H1 (cell line): ENCODE measurements around the gene PDE4D.

ENCODE experiments used
- ATF3 ChIP-seq: IDR thresholded peaks from 2 replicates; pipeline ENCODE4 v1.6.1; 2011; ENCODE audit warnings: low read depth, mild to moderate bottlenecking, low read length; ENCODE audit not compliant: insufficient read depth
- CBX8 ChIP-seq: fragments of 300-800, 300-1000 bp; sonication (generic); IDR thresholded peaks from 2 replicates; pipeline ENCODE4 v1.7.1; 2016; ENCODE audit warnings: low read depth, low read length, borderline replicate concordance
- CHD2 ChIP-seq: IDR thresholded peaks from 2 replicates; pipeline ENCODE4 v1.6.1; 2012; ENCODE audit warnings: low read length, improper control_type of control experiment
- EZH2 ChIP-seq: fragments of 200-600 bp; sonication (generic); IDR thresholded peaks from 2 replicates; pipeline ENCODE4 v1.7.1; 2012; ENCODE audit warnings: low read depth, mild to moderate bottlenecking, moderate library complexity, low read length, inconsistent platforms; ENCODE audit not compliant: severe bottlenecking
- POLR2A ChIP-seq, 2 experiments: IDR thresholded peaks; 1 replicate in 1 of 2; 2 replicates in 1 of 2; pipeline ENCODE4 v1.6.1; 2011; ENCODE audit warnings: low read depth in 2 of 2, low read length in 2 of 2, mild to moderate bottlenecking in 2 of 2; ENCODE audit errors: control extremely low read depth in 1 of 2
- POLR2AphosphoS5 ChIP-seq: IDR thresholded peaks from 2 replicates; pipeline ENCODE4 v1.6.1; 2011; ENCODE audit warnings: low read depth, low read length
- SIX5 ChIP-seq: IDR thresholded peaks from 2 replicates; pipeline ENCODE4 v1.6.1; 2011; ENCODE audit warnings: mild to moderate bottlenecking, low read depth, low read length
- SP1 ChIP-seq: IDR thresholded peaks from 2 replicates; pipeline ENCODE4 v1.6.1; 2011; ENCODE audit warnings: low read depth, low read length
- TCF12 ChIP-seq: IDR thresholded peaks from 2 replicates; pipeline ENCODE4 v1.6.1; 2011; ENCODE audit warnings: low read depth, mild to moderate bottlenecking, low read length
- TEAD4 ChIP-seq: IDR thresholded peaks from 2 replicates; pipeline ENCODE4 v1.6.1; 2012; ENCODE audit warnings: low read depth, low read length, inconsistent platforms, mixed read lengths
- ZNF274 ChIP-seq: IDR thresholded peaks from 2 replicates; pipeline ENCODE4 v1.7.0; 2012; ENCODE audit warnings: low read length, borderline replicate concordance; ENCODE audit errors: extremely low read depth
- TF ChIP-seq, protein P1 (sequence below), 3 experiments: IDR thresholded peaks; 1 replicate in 2 of 3; 2 replicates in 1 of 3; pipeline versions ENCODE4 v1.5.1 to v1.6.1; 2011; ENCODE audit warnings: low read length in 3 of 3, mild to moderate bottlenecking in 3 of 3, inconsistent platforms in 2 of 3, low read depth in 1 of 3, moderate library complexity in 1 of 3; ENCODE audit not compliant: insufficient read depth in 1 of 3; ENCODE audit errors: control extremely low read depth in 1 of 3

GRCh38 chr5:59604111-59604510 lies 289.4 kb downstream of the PDE4D start:
- TF ChIP-seq, protein P1, sequence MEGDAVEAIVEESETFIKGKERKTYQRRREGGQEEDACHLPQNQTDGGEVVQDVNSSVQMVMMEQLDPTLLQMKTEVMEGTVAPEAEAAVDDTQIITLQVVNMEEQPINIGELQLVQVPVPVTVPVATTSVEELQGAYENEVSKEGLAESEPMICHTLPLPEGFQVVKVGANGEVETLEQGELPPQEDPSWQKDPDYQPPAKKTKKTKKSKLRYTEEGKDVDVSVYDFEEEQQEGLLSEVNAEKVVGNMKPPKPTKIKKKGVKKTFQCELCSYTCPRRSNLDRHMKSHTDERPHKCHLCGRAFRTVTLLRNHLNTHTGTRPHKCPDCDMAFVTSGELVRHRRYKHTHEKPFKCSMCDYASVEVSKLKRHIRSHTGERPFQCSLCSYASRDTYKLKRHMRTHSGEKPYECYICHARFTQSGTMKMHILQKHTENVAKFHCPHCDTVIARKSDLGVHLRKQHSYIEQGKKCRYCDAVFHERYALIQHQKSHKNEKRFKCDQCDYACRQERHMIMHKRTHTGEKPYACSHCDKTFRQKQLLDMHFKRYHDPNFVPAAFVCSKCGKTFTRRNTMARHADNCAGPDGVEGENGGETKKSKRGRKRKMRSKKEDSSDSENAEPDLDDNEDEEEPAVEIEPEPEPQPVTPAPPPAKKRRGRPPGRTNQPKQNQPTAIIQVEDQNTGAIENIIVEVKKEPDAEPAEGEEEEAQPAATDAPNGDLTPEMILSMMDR (IDR thresholded peaks at IDR 0.05; ENCODE audit: control extremely low read depth in 1 of 3, insufficient read depth in 1 of 3, low read depth in 1 of 3, low read length in 3 of 3) = no peak
- TF ChIP-seq ZNF274 (no peak), EZH2 (no peak), CHD2 (no peak), SIX5 (no peak), POLR2A (IDR thresholded peaks at IDR 0.05; ENCODE audit: control extremely low read depth in 1 of 2, low read depth in 2 of 2, low read length in 2 of 2) (no peak), ATF3 (no peak), SP1 (no peak), CBX8 (no peak), TEAD4 (no peak), POLR2AphosphoS5 (no peak), TCF12 (no peak)
